Measurements from ENCODE around the gene PLXNA3. TPM values are rescaled to one million over a fixed set of nuclear protein-coding genes. Genes with fewer than 3 reads are reported as not detected.

The PLXNA3 gene
- total and polyA plus RNA-seq, 10 of the 15 experiments (the other 5 are each of a cell fraction or from before 2014, with no cell fraction given), result 0.26 to 26.8 (median 3.4) TPM

- TF ChIP-seq ZBTB33 (IDR thresholded peaks at IDR 0.05) (no peak), RAD51 (IDR thresholded peaks at IDR 0.05) (peak; percentile 88), BHLHE40 (IDR thresholded peaks at IDR 0.05; ENCODE audit: borderline replicate concordance in 1 of 2, low read depth in 2 of 2, low read length in 1 of 2) (peak in 1 of 2 experiments; percentile 58; a peak in 1 of 4 replicates), ZNF217 (IDR thresholded peaks at IDR 0.05) (no peak), TARDBP (IDR thresholded peaks at IDR 0.05; ENCODE audit: borderline replicate concordance) (no peak)
- TF ChIP-seq, protein P1, sequence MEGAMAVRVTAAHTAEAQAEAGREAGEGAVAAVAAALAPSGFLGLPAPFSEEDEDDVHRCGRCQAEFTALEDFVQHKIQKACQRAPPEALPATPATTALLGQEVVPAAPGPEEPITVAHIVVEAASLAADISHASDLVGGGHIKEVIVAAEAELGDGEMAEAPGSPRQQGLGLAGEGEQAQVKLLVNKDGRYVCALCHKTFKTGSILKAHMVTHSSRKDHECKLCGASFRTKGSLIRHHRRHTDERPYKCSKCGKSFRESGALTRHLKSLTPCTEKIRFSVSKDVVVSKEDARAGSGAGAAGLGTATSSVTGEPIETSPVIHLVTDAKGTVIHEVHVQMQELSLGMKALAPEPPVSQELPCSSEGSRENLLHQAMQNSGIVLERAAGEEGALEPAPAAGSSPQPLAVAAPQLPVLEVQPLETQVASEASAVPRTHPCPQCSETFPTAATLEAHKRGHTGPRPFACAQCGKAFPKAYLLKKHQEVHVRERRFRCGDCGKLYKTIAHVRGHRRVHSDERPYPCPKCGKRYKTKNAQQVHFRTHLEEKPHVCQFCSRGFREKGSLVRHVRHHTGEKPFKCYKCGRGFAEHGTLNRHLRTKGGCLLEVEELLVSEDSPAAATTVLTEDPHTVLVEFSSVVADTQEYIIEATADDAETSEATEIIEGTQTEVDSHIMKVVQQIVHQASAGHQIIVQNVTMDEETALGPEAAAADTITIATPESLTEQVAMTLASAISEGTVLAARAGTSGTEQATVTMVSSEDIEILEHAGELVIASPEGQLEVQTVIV (IDR thresholded peaks at IDR 0.05; ENCODE audit: borderline replicate concordance, partially characterized antibody), result no peak
Observed at GRCh38 chrX:154481911-154482601, 24.0 kb downstream of the PLXNA3 start (continued).

DNA sequence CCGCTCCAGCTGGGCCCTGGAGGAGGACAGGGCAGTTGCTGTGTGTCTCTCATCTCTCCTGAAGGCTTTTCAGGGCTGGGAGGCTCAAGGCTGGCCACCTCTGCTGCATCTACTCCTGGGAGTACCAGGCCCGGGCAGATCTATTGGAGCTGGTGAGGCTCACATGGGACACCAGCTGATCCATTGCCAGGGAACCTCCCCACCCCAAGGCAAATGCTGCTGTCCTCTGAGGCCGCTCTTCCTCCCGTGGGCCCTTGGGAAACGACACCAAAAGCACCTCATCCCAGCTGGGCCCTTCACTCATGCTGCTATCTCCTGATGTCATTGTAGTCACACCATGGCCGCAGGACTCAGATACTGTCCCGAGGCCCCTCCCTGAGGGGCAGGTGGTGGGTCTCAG lies 24.7 kb downstream of the PLXNA3 start:
- Histone ChIP-seq H3K4me2 (ENCODE audit: control insufficient read depth, insufficient read depth) (no peak overlapping the region), H3K27me3 (replicated peaks in 1 of 2; ENCODE audit: control insufficient read depth in 2 of 2, insufficient read depth in 2 of 2, low read length in 1 of 2) (no peaks in the 10 kb centered on the region), H3K9me3 (replicated peaks; ENCODE audit: control insufficient read depth, insufficient read depth, low read length) (no peaks in the 10 kb centered on the region; the same call in 2 of the 3 replicates), H3K9ac (ENCODE audit: control insufficient read depth, insufficient read depth, low read length) (no peak overlapping the region), H3K27ac (ENCODE audit: control insufficient read depth, insufficient read depth) (no peak overlapping the region), H3K4me3 (no peak overlapping the region), H3K79me2 (ENCODE audit: control insufficient read depth, insufficient read depth, low read length) (peaks cover 16% of the 10 kb centered on the region), H3K4me1 (ENCODE audit: control insufficient read depth, insufficient read depth, low read length) (peaks cover 8% of the 10 kb centered on the region; the same call in 1 of the 2 replicates), H2AFZ (ENCODE audit: control insufficient read depth, low read depth, low read length) (no peak overlapping the region), H3K36me3 (ENCODE audit: control insufficient read depth in 2 of 2, insufficient read depth in 2 of 2, low read length in 1 of 2) (peaks cover 0 to 2% of the 10 kb centered on the region in 2 experiments; a peak in 2 of 4 replicates), H4K20me1 (ENCODE audit: control insufficient read depth, insufficient read depth) (no peaks in the 10 kb centered on the region)
- no peak for ATAC-seq
- ChIA-PET SMC1A (ENCODE audit: uncharacterized antibody, unreplicated experiment) (interaction anchor here (0.6 kb wide), 1 partner anchor 26 kb away, joined by 3 read pairs; no protein-coding TSS in a partner anchor), CTCF (interaction anchor here (0.9 kb wide), 1 partner anchor 109 kb away, joined by 4 read pairs; no protein-coding TSS in a partner anchor), RAD21 (ENCODE audit: unreplicated experiment) (no interaction called here), POLR2A (interaction anchor here (1.6 kb wide), 1 partner anchor 71 kb away, joined by 4 read pairs; no protein-coding TSS in a partner anchor)
- no peak for FAIRE-seq
- intact Hi-C loops (cut with micrococcal nuclease; ENCODE audit: unreplicated experiment), result no loop called here
- in situ Hi-C loops (cut with MboI), result no loop called here
- TF ChIP-seq JUND (IDR thresholded peaks at IDR 0.05; ENCODE audit: low read depth, low read length) (no peak), YBX1 (IDR thresholded peaks at IDR 0.05) (no peak), SMC3 (IDR thresholded peaks at IDR 0.05; ENCODE audit: borderline replicate concordance, low read length) (no peak), RAD21 (IDR thresholded peaks at IDR 0.05; ENCODE audit: insufficient read depth, low read depth, low read length) (no peak)
- no TSS peak for BruUV-seq (replicated peaks)
- 48% methylated on average over 6 of the region's 7 CpGs for WGBS (ENCODE audit: insufficient coverage, insufficient replicate concordance, low lambda C conversion rate, missing lambda C conversion rate)
- no peak for DNase-seq (ENCODE audit: low read depth, low spot score)
